K562 (cell line): ENCODE results near the gene NFYC. TPM values are rescaled to one million over a fixed set of nuclear protein-coding genes. Genes with fewer than 3 reads are reported as not detected.

ENCODE experiments used
- ARNT ChIP-seq, 2 experiments: fragments of 450-650 bp; IDR thresholded peaks; 2 replicates each; pipeline ENCODE4 v1.6.1; 2016; ENCODE audit warnings: mild to moderate bottlenecking in 1 of 2
- ASH1L ChIP-seq: fragments of 450-650 bp; IDR thresholded peaks from 2 replicates; pipeline ENCODE4 v1.6.1; 2018; ENCODE audit warnings: borderline replicate concordance, mild to moderate bottlenecking, low read depth; ENCODE audit not compliant: partially characterized antibody
- CBFA2T3 ChIP-seq: fragments of 450-650 bp; IDR thresholded peaks from 2 replicates; pipeline ENCODE4 v1.6.1; 2017
- CHCHD3 ChIP-seq: fragments of 250-450 bp; sonication (Bioruptor Pico); IDR thresholded peaks from 2 replicates; pipeline ENCODE4 v2.1.2; 2022; ENCODE audit warnings: mild to moderate bottlenecking
- EHMT2 ChIP-seq: fragments of 450-650 bp; IDR thresholded peaks from 2 replicates; pipeline ENCODE4 v1.6.1; 2018; ENCODE audit warnings: antibody characterized with exemption
- FOXA1 ChIP-seq: fragments of 450-650 bp; IDR thresholded peaks from 2 replicates; pipeline ENCODE4 v1.6.1; 2016; ENCODE audit warnings: mild to moderate bottlenecking, borderline replicate concordance
- GABPB2 ChIP-seq: fragments of 250-450 bp; sonication (Bioruptor Pico); conservative IDR thresholded peaks from 2 replicates; pipeline ENCODE4 v1.5.1; 2021; ENCODE audit warnings: mild to moderate bottlenecking
- GTF3C2 ChIP-seq: IDR thresholded peaks from 3 replicates; pipeline ENCODE4 v1.6.1; 2011; ENCODE audit warnings: borderline replicate concordance, mild to moderate bottlenecking, moderate library complexity; ENCODE audit not compliant: insufficient read length; ENCODE audit errors: extremely low read depth
- HDAC2 ChIP-seq: fragments of 450-650 bp; IDR thresholded peaks from 2 replicates; pipeline ENCODE4 v1.6.1; 2016; ENCODE audit warnings: mild to moderate bottlenecking
- HSF4 ChIP-seq: fragments of 250-450 bp; sonication (Bioruptor Pico); IDR thresholded peaks from 2 replicates; pipeline ENCODE4 v2.1.2; 2022; ENCODE audit warnings: mild to moderate bottlenecking, moderate library complexity, borderline replicate concordance
- KDM1A ChIP-seq, 2 experiments: fragments of 450-650 bp; IDR thresholded peaks; 2 replicates each; pipeline ENCODE4 v1.6.1; 2016; ENCODE audit warnings: mild to moderate bottlenecking in 2 of 2
- MEF2D ChIP-seq: conservative IDR thresholded peaks from 2 replicates; pipeline ENCODE4 v1.6.1; 2016; ENCODE audit warnings: low read depth, missing genetic modification characterization, missing compliant biosample characterization
- NR2C1 ChIP-seq, 2 experiments: fragments of 450-650 bp; IDR thresholded peaks; 2 replicates each; pipeline ENCODE4 v1.6.1; 2017; ENCODE audit warnings: mild to moderate bottlenecking in 2 of 2, antibody characterized with exemption in 1 of 2, inconsistent platforms in 1 of 2, missing compliant biosample characterization in 1 of 2, missing genetic modification characterization in 1 of 2
- PHF8 ChIP-seq: fragments of 200-600 bp; sonication (generic); IDR thresholded peaks from 2 replicates; pipeline ENCODE4 v1.6.1; 2012; ENCODE audit warnings: mixed run types, mild to moderate bottlenecking, inconsistent platforms, low read length, moderate library complexity, borderline replicate concordance
- RBFOX2 ChIP-seq: fragments of 200-400 bp; formaldehyde crosslinking; IDR thresholded peaks from 2 replicates; pipeline ENCODE4 v1.6.1; 2017; ENCODE audit warnings: low read depth, mild to moderate bottlenecking, low read length, moderate library complexity
- SNRNP70 ChIP-seq: fragments of 200-400 bp; formaldehyde crosslinking; optimal IDR thresholded peaks from 2 replicates; pipeline ENCODE3; 2017; ENCODE audit warnings: low read depth, low read length
- TAF9B ChIP-seq: fragments of 450-650 bp; IDR thresholded peaks from 2 replicates; pipeline ENCODE4 v1.6.1; 2018; ENCODE audit warnings: mild to moderate bottlenecking; ENCODE audit not compliant: partially characterized antibody
- TCF7L2 ChIP-seq: fragments of 150-350 bp; IDR thresholded peaks from 2 replicates; pipeline ENCODE4 v1.6.1; 2016; ENCODE audit warnings: low read depth, mild to moderate bottlenecking, low read length, moderate library complexity
- TEAD1 ChIP-seq, 2 experiments: fragments of 450-650 bp in 1 of 2; sonication (generic) in 1 of 2; formaldehyde crosslinking; IDR thresholded peaks; 2 replicates each; pipeline versions ENCODE4 v1.4.0 to v1.8.0; 2020 to 2022; ENCODE audit warnings: mild to moderate bottlenecking in 2 of 2, missing genetic modification reagents in 1 of 2
- ZNF224 ChIP-seq: sonication (generic); formaldehyde crosslinking; IDR thresholded peaks from 2 replicates; pipeline ENCODE4 v1.8.0; 2022; ENCODE audit warnings: mild to moderate bottlenecking, missing genetic modification reagents
- ZNF3 ChIP-seq: fragments of 250-450 bp; sonication (Bioruptor Pico); IDR thresholded peaks from 2 replicates; pipeline ENCODE4 v1.5.0; 2021; ENCODE audit warnings: mild to moderate bottlenecking, moderate library complexity
- ZNF444 ChIP-seq: fragments of 250-450 bp; sonication (Bioruptor Pico); IDR thresholded peaks from 2 replicates; pipeline ENCODE4 v1.4.0; 2020; ENCODE audit warnings: mild to moderate bottlenecking, moderate library complexity
- ZNF695 ChIP-seq: fragments of 450-650 bp; formaldehyde crosslinking; IDR thresholded peaks from 2 replicates; pipeline ENCODE4 v1.4.0; 2020; ENCODE audit warnings: mild to moderate bottlenecking, moderate library complexity
- ZSCAN32 ChIP-seq: fragments of 450-650 bp; formaldehyde crosslinking; IDR thresholded peaks from 2 replicates; pipeline ENCODE4 v1.4.0; 2020; ENCODE audit warnings: mild to moderate bottlenecking, moderate library complexity
- polyA plus RNA-seq, 8 experiments: library from polyadenylated mRNA; depleted of rRNA in 4 of 8; stranded (reverse) in 5 of 8; unstranded in 3 of 8; fragments of >200 nt; fragmentation: Nextera tagmentation in 2 of 8; fragmentation: Illumina TruSeq in 1 of 8; extraction: Ambion mirVana in 2 of 8; extraction: Trizol in 1 of 8; gene quantifications; 2 replicates each; pipeline versions ENCODE4 v1.2.1 to v1.2.3, GENCODE V29; 2011 to 2014; ENCODE audit warnings: inconsistent platforms in 1 of 8, missing spikeins in 1 of 8
- total RNA-seq, 7 experiments: library from RNA; depleted of rRNA in 6 of 7; stranded (reverse); fragments of >200 nt in 6 of 7; fragmentation: Illumina TruSeq in 2 of 7; extraction: Trizol in 2 of 7; gene quantifications; 2 replicates each; pipeline versions ENCODE4 v1.2.1 to v1.2.3, GENCODE V29; 2011 to 2021; ENCODE audit warnings: low replicate concordance in 1 of 7
- TF ChIP-seq, protein P1 (sequence below): sonication (generic); formaldehyde crosslinking; IDR thresholded peaks from 2 replicates; pipeline ENCODE4 v1.9.0; 2022; ENCODE audit warnings: mild to moderate bottlenecking, missing genetic modification reagents
- TF ChIP-seq, protein P2 (sequence below): fragments of 450-650 bp; IDR thresholded peaks from 2 replicates; pipeline ENCODE4 v1.6.1; 2016; ENCODE audit warnings: antibody characterized with exemption

Gene NFYC
- total and polyA plus RNA-seq, 9 of the 15 experiments (the other 6 are each of a cell fraction or from before 2014, with no cell fraction given), result 4.8 to 59.8 (median 41.1) TPM

GRCh38 chr1:40665335-40666171, 26.0 kb upstream of the NFYC start, which contains the start of gene RIMS3 (continued):
- peak; percentile 32; the same call in 1 of the 2 replicates for TF ChIP-seq RBFOX2
- peak; percentile 76; the same call in 1 of the 2 replicates for TF ChIP-seq HDAC2
- TF ChIP-seq TAF9B, result no peak
- no peak for TF ChIP-seq FOXA1
- no peak for TF ChIP-seq TCF7L2
- TF ChIP-seq GABPB2 (CRISPR knock-in tag), result no peak
- TF ChIP-seq HSF4 (CRISPR knock-in tag), result no peak
- TF ChIP-seq MEF2D, result no peak
- peak in 1 of 2 experiments; percentile 25; a peak in 1 of 4 replicates for TF ChIP-seq TEAD1 (CRISPR knock-in tag; IDR thresholded peaks at IDR 0.05)
- TF ChIP-seq, protein P1, sequence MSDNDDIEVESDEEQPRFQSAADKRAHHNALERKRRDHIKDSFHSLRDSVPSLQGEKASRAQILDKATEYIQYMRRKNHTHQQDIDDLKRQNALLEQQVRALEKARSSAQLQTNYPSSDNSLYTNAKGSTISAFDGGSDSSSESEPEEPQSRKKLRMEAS, result peak; percentile 33; the same call in 1 of the 2 replicates
- no peak for TF ChIP-seq ZSCAN32 (CRISPR knock-in tag)
- peak in 1 of 2 experiments; percentile 20; a peak in 1 of 4 replicates for TF ChIP-seq KDM1A (IDR thresholded peaks at IDR 0.05)
- no peak for TF ChIP-seq ARNT (IDR thresholded peaks at IDR 0.05)
- TF ChIP-seq ASH1L, result no peak
- no peak for TF ChIP-seq ZNF224 (CRISPR knock-in tag)
- TF ChIP-seq CHCHD3, result no peak
- no peak for TF ChIP-seq NR2C1 (IDR thresholded peaks at IDR 0.05)
- no peak for TF ChIP-seq NR2C1 (tag; IDR thresholded peaks at IDR 0.05)
- no peak for TF ChIP-seq SNRNP70
- no peak for TF ChIP-seq ZNF3 (CRISPR knock-in tag)
- TF ChIP-seq ZNF444, result no peak
- TF ChIP-seq EHMT2, result 0 out of 2 replicates have a peak, but pooled peaks have one; percentile 45
- TF ChIP-seq, protein P2, sequence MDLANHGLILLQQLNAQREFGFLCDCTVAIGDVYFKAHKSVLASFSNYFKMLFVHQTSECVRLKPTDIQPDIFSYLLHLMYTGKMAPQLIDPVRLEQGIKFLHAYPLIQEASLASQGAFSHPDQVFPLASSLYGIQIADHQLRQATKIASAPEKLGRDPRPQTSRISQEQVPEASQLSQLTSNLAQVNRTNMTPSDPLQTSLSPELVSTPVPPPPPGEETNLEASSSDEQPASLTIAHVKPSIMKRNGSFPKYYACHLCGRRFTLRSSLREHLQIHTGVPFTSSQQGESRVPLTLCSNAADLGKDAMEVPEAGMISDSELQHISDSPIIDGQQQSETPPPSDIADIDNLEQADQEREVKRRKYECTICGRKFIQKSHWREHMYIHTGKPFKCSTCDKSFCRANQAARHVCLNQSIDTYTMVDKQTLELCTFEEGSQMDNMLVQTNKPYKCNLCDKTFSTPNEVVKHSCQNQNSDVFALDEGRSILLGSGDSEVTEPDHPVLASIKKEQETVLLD, result 0 out of 2 replicates have a peak, but pooled peaks have one; percentile 39
- no peak for TF ChIP-seq ZNF695 (CRISPR knock-in tag)
- TF ChIP-seq GTF3C2, result no peak
- TF ChIP-seq PHF8, result peak; percentile 53; the same call in 1 of the 2 replicates
- TF ChIP-seq CBFA2T3, result no peak
